HG02610 (cell line): ENCODE data around the gene ACTL6B.

Source experiments
- ATAC-seq: cut with Tn5 transposase; IDR thresholded peaks from one replicate; pipeline ENCODE4 v1.9.1; 2021; ENCODE audit warnings: mild to moderate bottlenecking, moderate library complexity; ENCODE audit not compliant: unreplicated experiment

The ACTL6B gene

GRCh38 chr7:100602889-100603725 is 53.1 kb downstream of the ACTL6B start:
- no peak for ATAC-seq

- no peak for ATAC-seq
Measured at GRCh38 chr7:100600730-100601038, 55.6 kb downstream of the ACTL6B start.

GRCh38 chr7:100599911-100600729 is 56.1 kb downstream of the ACTL6B start:
- ATAC-seq = no peak

- ATAC-seq = no peak
Measured at GRCh38 chr7:100598425-100598824, 57.8 kb downstream of the ACTL6B start.

- ATAC-seq = no peak
Measured at GRCh38 chr7:100595188-100595587, 61.1 kb downstream of the ACTL6B start.
